ENCODE measurements around the gene RFT1.

DNA sequence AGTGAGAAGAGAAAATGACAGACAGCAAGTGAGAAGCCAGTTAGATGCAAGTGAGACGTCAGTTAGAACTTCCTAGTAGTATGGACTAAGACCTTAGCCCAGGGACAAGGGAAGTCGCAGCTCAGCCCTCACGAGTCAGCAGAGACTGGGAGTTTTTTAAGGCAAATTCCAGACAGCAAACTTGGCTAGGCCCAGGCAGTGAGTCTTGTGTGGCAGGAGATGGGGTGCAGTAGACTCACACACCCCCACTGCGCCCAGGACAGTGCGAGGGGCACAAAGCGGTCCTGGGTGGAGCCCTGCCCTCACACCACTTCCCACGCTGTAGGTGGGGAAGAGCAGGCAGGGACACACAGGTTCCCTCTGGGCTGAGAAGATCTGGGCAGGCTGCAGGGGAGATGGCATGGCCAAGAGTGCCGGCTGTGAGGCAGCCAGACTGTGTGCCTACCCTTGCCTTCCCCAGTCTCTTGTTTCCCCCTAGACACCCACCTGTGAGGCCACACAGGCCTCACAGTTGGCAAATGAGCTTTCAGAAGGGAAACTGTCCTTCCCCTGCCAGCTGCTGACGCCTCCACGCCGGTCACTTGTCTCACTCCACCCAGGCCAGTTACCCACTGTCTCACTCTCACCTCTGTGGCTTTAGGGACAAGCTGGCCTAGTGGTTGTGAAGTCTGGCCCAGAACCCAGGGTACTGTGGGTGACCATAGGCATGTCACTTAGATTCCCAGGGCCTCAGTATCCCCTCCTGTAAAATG lies 17.1 kb upstream of the RFT1 start:
- no peak for TF ChIP-seq POLR2AphosphoS5 (IDR thresholded peaks at IDR 0.05)
- TF ChIP-seq, protein P1, sequence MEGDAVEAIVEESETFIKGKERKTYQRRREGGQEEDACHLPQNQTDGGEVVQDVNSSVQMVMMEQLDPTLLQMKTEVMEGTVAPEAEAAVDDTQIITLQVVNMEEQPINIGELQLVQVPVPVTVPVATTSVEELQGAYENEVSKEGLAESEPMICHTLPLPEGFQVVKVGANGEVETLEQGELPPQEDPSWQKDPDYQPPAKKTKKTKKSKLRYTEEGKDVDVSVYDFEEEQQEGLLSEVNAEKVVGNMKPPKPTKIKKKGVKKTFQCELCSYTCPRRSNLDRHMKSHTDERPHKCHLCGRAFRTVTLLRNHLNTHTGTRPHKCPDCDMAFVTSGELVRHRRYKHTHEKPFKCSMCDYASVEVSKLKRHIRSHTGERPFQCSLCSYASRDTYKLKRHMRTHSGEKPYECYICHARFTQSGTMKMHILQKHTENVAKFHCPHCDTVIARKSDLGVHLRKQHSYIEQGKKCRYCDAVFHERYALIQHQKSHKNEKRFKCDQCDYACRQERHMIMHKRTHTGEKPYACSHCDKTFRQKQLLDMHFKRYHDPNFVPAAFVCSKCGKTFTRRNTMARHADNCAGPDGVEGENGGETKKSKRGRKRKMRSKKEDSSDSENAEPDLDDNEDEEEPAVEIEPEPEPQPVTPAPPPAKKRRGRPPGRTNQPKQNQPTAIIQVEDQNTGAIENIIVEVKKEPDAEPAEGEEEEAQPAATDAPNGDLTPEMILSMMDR (IDR thresholded peaks at IDR 0.05): no peak
- no peak for TF ChIP-seq EP300 (IDR thresholded peaks at IDR 0.05; ENCODE audit: low read depth)
- TF ChIP-seq POLR2A (IDR thresholded peaks at IDR 0.05): no peak

Data from transverse colon (tissue), 4 donors.